Urinary bladder (tissue), 4 donors: ENCODE data around the gene KRTAP5-5. TPM values are rescaled to one million over a fixed set of nuclear protein-coding genes. Genes with fewer than 3 reads are reported as not detected.
A peak's percentile ranks its signal among the peaks of the same experiment; 100 is the strongest.

Source experiments
- DNase-seq: peaks from one replicate; pipeline ENCODE4 v3.0.0-alpha.2; 2015; ENCODE audit errors: extremely low spot score
- H3K27ac ChIP-seq: one replicate; pipeline ENCODE4 v1.5.1; 2013; ENCODE audit warnings: low read depth, mild to moderate bottlenecking, moderate library complexity
- H3K36me3 ChIP-seq: one replicate; pipeline ENCODE4 v1.6.1; 2013; ENCODE audit warnings: mild to moderate bottlenecking, moderate library complexity; ENCODE audit not compliant: insufficient read depth
- H3K4me1 ChIP-seq: one replicate; pipeline ENCODE4 v1.6.1; 2013; ENCODE audit warnings: mild to moderate bottlenecking, moderate library complexity; ENCODE audit not compliant: insufficient read depth
- H3K4me3 ChIP-seq: one replicate; pipeline ENCODE4 v1.5.1; 2013; ENCODE audit warnings: low read depth, low read length
- WGBS: extraction: QIAGEN DNeasy Blood & Tissue Kit; methylation state at CpG from one replicate; pipeline ENCODE4 v1.1.7; 2013; 5-methylcytosine and 5-hydroxymethylcytosine counted together
- polyA plus RNA-seq: library from polyadenylated mRNA; stranded (reverse); fragments of 200-250 nt; gene quantifications from one replicate; pipeline ENCODE4 v1.2.3, GENCODE V29; 2013
- total RNA-seq: library from RNA; depleted of rRNA; stranded (reverse); fragments of >200 nt; gene quantifications from one replicate; pipeline ENCODE4 v1.2.3, GENCODE V29; 2014
- donor health status: healthy with polysubstance abuse.
- donor health status: healthy.

Gene KRTAP5-5
- total and polyA plus RNA-seq, 2 donors: not detected

DNA sequence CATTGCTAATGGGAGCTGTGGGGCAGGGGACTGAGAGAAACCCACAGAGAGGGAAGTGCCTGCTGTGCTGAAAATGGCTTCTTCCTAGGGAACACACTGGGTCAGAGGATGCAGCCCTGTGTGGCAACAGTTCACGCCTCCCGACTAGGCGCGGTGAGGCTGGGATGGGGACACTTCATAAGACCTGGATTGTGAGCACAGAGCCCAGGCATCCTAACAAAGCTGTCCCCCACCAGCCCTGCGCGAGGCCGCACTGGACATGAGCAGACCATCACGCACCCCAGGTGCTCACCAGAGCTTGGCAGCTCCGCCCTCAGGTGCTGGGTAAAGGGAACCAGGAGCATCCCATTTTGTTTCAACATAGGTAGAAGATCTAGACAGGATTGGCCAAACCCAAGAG lies 5.9 kb upstream of the KRTAP5-5 start:
- Histone ChIP-seq H3K4me1 (no peaks in the 10 kb centered on the region), H3K27ac (no peak overlapping the region), H3K4me3 (no peak overlapping the region), H3K36me3 (no peaks in the 10 kb centered on the region)
- WGBS: 88% methylated on average over 9 of the region's 9 CpGs
- DNase-seq: no peak

DNA sequence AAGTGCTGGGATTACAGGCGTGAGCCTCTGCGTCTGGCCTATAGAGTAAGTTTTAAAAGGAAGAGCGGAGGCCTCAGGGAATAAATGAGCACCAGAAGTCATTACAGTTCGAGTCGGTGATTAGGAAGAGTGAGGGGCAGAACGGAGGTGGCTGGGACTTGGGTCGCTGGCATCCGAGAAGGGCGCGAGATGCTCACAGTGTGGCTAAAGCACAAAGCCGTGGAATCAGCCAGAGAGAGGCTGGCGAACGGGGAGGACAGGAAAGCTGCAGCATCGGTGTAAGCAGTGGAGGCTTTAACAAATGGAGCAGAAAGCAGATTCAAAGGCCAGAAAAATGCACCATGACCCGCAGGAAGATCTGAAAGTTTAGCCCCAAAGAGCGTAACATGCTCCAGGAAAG lies 5.0 kb upstream of the KRTAP5-5 start:
- DNase-seq: no peak
- WGBS: 75% methylated on average over 16 of the region's 16 CpGs

GRCh38 chr11:1625541-1625940 lies 4.0 kb upstream of the KRTAP5-5 start:
- DNase-seq: no peak
- 85% methylated on average over 13 of the region's 13 CpGs for WGBS

More for the DNA sequence above, 5.0 kb upstream of the KRTAP5-5 start:
- no peaks in the 10 kb centered on the region for H3K4me1 ChIP-seq
- no peaks in the 10 kb centered on the region for H3K36me3 ChIP-seq
- H3K4me3 ChIP-seq: no peak overlapping the region
- H3K27ac ChIP-seq: no peak overlapping the region

DNA sequence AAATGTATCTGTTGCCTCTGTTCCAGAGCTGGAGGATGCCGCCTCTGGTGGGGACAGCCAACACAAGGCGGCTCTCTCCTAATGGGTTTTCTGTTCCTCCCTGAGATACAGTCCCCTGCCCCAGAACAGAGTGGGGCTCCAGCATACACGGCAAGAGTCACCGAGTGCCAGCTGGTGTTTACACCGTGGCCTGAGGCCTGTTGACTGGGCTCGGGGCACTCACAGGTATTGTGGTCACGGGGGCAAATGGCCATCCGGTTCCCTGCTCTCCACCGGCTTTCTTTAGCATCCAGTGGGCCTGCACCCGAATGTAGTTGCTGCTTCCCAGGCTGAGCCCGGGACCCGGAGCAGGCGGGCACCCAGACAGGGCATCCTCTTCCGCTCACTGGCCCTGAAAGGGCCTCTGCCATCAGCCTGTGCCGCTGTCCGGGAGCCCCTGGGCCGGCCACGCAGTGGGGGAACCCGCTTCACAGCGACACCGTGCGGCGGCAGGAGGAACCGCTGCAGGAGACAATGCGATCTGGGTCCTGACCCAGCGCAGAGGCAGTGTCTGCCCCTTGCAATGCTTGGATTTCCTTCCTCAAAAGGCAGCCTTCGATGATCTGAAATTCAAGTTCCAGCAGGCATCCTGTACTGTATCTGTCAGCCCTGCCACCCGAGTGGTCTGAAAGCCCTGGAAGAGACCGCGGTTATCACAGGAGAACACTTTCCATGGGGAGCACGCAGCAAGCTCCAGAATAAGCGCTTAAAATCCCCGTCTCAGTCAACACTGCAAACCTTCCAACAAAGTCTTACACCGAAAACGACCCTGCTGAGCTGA lies 859 bp upstream of the KRTAP5-5 start:
- WGBS: 33% methylated on average over 35 of the region's 35 CpGs
- DNase-seq: no peak
- Histone ChIP-seq H3K27ac (no peak overlapping the region), H3K4me3 (no peak overlapping the region), H3K36me3 (no peaks in the 10 kb centered on the region), H3K4me1 (no peaks in the 10 kb centered on the region)

More at GRCh38 chr11:1625541-1625940, 4.0 kb upstream of the KRTAP5-5 start:
- Histone ChIP-seq H3K4me1 (no peaks in the 10 kb centered on the region), H3K36me3 (no peaks in the 10 kb centered on the region), H3K4me3 (no peak overlapping the region), H3K27ac (no peak overlapping the region)

DNA sequence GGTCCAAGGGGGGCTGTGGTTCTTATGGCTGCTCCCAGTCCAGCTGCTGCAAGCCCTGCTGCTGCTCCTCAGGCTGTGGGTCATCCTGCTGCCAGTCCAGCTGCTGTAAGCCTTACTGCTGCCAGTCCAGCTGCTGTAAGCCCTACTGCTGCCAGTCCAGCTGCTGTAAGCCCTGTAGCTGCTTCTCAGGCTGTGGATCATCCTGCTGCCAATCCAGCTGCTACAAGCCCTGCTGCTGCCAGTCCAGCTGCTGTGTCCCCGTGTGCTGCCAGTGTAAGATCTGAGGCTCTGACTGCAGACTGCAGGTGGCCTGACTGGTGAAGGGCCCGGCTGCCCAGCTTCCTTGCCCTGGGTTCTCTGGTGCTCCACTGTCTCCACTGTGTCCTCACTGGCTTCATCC lies 696 bp downstream of the KRTAP5-5 start:
- Histone ChIP-seq H3K27ac (no peak overlapping the region), H3K36me3 (no peaks in the 10 kb centered on the region), H3K4me3 (no peak overlapping the region), H3K4me1 (no peaks in the 10 kb centered on the region)
- 66% methylated on average over 2 of the region's 2 CpGs for WGBS
- no peak for DNase-seq

DNA sequence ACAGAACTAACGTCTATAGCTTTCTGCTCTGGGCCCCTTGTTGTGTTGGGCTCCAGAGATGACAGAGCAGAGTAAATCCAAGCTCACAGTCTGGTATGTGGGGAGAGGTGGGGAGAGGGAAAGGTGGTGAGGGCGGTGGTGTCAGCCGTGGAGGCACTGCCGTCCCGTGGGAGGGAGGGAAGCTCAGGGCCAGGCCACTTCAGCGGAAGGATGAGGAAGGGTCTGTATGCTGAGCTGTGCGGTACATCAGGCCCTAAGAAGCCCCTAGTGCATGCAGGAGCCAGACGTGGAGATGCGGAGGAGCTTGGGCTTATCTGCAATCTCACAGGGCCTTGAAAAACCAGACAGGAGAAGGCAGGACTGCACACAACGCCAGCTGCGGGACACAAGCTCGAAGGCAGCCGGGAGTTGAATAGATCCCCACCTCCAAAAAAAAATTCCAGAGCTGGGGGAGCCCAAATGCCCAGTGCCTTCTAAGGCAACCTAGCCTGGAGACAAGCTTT lies 1.5 kb downstream of the KRTAP5-5 start:
- no peaks in the 10 kb centered on the region for H3K36me3 ChIP-seq
- no peak for DNase-seq
- H3K27ac ChIP-seq: no peak overlapping the region
- WGBS: 69% methylated on average over 13 of the region's 13 CpGs
- H3K4me1 ChIP-seq: no peaks in the 10 kb centered on the region
- no peak overlapping the region for H3K4me3 ChIP-seq

- H3K4me1 ChIP-seq: no peaks in the 10 kb centered on the region
- H3K4me3 ChIP-seq: no peak overlapping the region
- no peaks in the 10 kb centered on the region for H3K36me3 ChIP-seq
- H3K27ac ChIP-seq: no peak overlapping the region
- DNase-seq: no peak
- WGBS: 68% methylated on average over 11 of the region's 11 CpGs
Measured at GRCh38 chr11:1632053-1632714, 2.6 kb downstream of the KRTAP5-5 start.

DNA sequence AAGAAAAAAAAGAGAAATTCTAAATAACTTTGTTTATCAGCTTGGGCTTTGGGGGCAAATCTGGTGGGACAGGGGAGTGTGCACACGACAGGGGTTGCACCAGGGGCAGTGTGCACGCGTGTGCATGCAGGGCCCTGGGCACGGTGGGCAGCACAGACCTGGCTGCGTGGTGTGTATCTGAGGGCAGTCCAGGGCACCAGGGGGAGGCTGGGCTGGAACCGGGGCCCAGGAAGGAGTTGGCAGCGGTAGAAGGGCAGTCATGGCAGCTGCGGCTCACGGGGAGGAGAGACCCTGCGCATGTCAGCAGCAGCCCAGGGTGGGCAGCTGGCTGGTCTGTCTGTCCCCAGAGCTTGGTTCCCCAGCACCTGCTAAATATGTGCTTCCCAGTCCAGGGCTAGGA lies 4.3 kb downstream of the KRTAP5-5 start:
- Histone ChIP-seq H3K27ac (no peak overlapping the region), H3K4me3 (no peak overlapping the region), H3K4me1 (no peaks in the 10 kb centered on the region), H3K36me3 (no peaks in the 10 kb centered on the region)
- 85% methylated on average over 10 of the region's 10 CpGs for WGBS
- no peak for DNase-seq

DNA sequence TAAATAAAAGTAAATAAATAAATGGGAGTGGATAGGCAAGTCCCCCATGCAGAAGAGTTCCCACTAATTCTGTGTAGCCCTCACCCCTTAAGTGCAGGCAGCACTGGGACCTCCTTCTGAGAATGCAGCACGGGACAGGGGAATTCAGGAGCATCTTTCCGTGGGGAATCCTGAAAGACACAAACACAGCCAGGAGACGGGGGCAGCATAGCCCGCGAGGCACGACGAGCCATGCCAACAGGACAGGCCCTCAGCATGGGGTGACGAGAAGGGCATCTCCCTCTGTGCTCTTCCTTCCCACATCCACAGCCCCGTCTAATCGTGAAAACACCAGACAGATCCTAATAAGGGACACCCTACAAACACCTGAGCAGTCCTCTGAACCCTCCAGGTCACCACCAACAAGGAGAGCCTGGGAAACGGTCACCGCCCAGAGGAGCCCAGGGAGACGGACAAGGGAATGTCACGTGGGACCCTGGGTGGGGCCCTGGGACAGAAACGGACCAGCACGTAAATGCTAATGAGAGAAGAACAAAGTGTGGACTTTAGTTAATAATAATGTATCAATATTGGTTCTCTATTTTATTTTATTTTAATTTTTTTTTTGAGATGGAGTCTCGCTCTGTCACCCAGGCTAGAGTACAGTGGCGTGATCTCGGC lies 6.8 kb downstream of the KRTAP5-5 start:
- DNase-seq: no peak
- Histone ChIP-seq H3K4me1 (no peaks in the 10 kb centered on the region), H3K4me3 (no peak overlapping the region), H3K27ac (no peak overlapping the region), H3K36me3 (no peaks in the 10 kb centered on the region)
- WGBS: 84% methylated on average over 19 of the region's 19 CpGs

GRCh38 chr11:1637628-1638027 lies 8.1 kb downstream of the KRTAP5-5 start:
- no peak for DNase-seq
- Histone ChIP-seq H3K36me3 (no peaks in the 10 kb centered on the region), H3K4me3 (no peak overlapping the region), H3K4me1 (no peaks in the 10 kb centered on the region), H3K27ac (no peak overlapping the region)
- 93% methylated on average over 2 of the region's 2 CpGs for WGBS

DNA sequence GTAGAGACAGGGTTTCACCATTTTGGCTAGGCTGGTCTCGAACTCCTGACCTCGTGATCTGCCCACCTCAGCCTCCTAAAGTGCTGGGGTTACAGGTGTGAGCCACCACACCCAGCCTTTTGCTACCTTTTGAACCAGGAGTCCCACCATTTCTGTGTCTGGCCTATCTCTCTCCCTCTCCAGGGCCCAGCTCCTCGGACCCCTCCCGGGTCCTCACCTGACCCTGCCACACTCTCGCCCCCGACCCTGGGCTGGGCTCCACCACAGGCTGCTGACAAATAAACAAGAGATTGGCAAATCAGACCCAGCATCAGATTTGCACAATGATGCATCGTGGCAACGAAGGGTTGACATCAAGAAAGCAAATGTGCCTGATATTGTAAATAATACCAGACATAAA lies 8.8 kb downstream of the KRTAP5-5 start:
- WGBS: 84% methylated on average over 8 of the region's 8 CpGs
- DNase-seq: no peak
- no peaks in the 10 kb centered on the region for H3K36me3 ChIP-seq
- no peak overlapping the region for H3K27ac ChIP-seq
- no peaks in the 10 kb centered on the region for H3K4me1 ChIP-seq
- no peak overlapping the region for H3K4me3 ChIP-seq

DNA sequence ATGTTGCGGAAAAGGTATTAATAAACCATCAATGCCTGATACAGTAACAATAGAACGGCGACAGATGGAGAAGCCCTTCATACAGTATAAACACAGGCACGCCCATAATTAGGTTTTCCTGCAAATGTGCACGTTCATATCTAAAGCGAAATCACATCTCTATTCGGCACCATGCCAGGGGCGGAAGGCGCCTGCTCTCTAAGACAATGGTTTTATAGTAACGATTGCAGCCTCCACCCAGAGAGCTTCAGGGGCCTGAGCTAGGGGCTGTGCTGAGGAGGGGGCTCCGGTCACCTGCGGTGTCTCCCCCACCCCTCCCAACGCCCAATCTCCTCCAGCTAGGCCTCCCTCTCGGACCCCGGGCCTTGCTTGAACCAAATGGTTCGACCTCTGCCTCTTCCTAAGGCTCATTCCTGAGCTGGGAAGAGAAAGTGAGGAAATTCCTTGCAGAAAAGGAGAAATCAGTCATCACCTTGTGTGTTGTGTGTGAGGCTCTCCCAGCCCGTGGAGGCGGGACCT lies 9.6 kb downstream of the KRTAP5-5 start:
- peak; percentile 65 for DNase-seq
- Histone ChIP-seq H3K36me3 (no peaks in the 10 kb centered on the region), H3K27ac (no peak overlapping the region), H3K4me1 (no peaks in the 10 kb centered on the region), H3K4me3 (no peak overlapping the region)
- WGBS: 56% methylated on average over 18 of the region's 18 CpGs

DNA sequence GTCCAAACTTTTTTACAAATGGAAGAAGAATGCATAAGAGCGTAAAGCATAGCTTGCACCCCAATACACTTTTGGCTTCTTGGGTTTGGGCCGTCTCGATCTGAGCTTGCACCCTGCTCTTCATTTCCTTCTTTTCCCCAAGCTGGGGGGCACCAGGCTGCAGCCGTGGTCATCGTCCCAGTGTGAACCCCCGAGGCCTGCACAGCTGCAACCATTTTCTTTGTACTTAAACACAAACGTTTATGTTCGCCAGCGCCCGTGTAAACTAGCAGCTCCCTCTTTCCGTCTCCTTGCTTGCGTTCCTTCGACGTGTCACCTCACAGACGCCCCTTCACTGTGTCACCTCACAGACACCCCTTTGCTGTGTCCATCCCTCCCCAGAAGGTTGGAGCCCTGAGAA lies 10.1 kb downstream of the KRTAP5-5 start:
- 48% methylated on average over 15 of the region's 15 CpGs for whole genome bisulfite sequencing
- Histone ChIP-seq H3K4me1 (no peaks in the 10 kb centered on the region), H3K4me3 (no peak overlapping the region), H3K36me3 (no peaks in the 10 kb centered on the region), H3K27ac (no peak overlapping the region)
- no peak for DNase-seq
